GM20000 (cell line): Measurements from ENCODE around the gene TMEM178A.

Source experiments
- DNase-seq: peaks from one replicate; pipeline ENCODE4 v3.0.0; 2012; ENCODE audit warnings: low spot score
- CTCF ChIP-seq: IDR thresholded peaks from 2 replicates; pipeline ENCODE4 v1.5.1; 2012; ENCODE audit warnings: mild to moderate bottlenecking, control low read depth; ENCODE audit errors: extremely low read depth, missing control alignments

Gene TMEM178A

GRCh38 chr2:39666491-39667101 is 879 bp downstream of the TMEM178A start:
- peak; percentile 34 for DNase-seq
- no peak for TF ChIP-seq CTCF

- no peak for TF ChIP-seq CTCF
- DNase-seq, result no peak
Measured at GRCh38 chr2:39667104-39667885, 1.6 kb downstream of the TMEM178A start.

- no peak for TF ChIP-seq CTCF
Measured at GRCh38 chr2:39667886-39668276, 2.2 kb downstream of the TMEM178A start.

GRCh38 chr2:39668576-39669080 is 2.9 kb downstream of the TMEM178A start:
- TF ChIP-seq CTCF, result no peak
- no peak for DNase-seq

More at GRCh38 chr2:39667886-39668276, 2.2 kb downstream of the TMEM178A start:
- DNase-seq, result no peak

GRCh38 chr2:39671604-39672003 is 5.9 kb downstream of the TMEM178A start:
- DNase-seq, result no peak

GRCh38 chr2:39673018-39673417 is 7.3 kb downstream of the TMEM178A start:
- TF ChIP-seq CTCF, result no peak
- no peak for DNase-seq

More at GRCh38 chr2:39671604-39672003, 5.9 kb downstream of the TMEM178A start:
- TF ChIP-seq CTCF, result no peak

- no peak for TF ChIP-seq CTCF
- no peak for DNase-seq
Measured at GRCh38 chr2:39676342-39676741, 10.6 kb downstream of the TMEM178A start.
